Activated T-cell treated with anti-CD3 and anti-CD28 coated beads, Interleukin-2, amount 50 U/mL, for 72 hours (primary cell): ENCODE measurements around the gene HIGD1A. TPM values are rescaled to one million over a fixed set of nuclear protein-coding genes. Genes with fewer than 3 reads are reported as not detected.

ENCODE experiments used
- ATAC-seq, 2 donors: fragments of 150-1000 bp; cut with Tn5 transposase; replicated peaks in 1 of 2; 2 replicates each; pipeline ENCODE4 v1.10.0; 2021; ENCODE audit warnings: moderate library complexity in 2 of 2, mild to moderate bottlenecking in 1 of 2
- DNase-seq, 2 donors: peaks; one replicate each; pipeline ENCODE4 v3.0.0; 2021 to 2022; ENCODE audit warnings: mixed read lengths in 1 of 2
- H3K27ac Mint-ChIP-seq: one replicate; pipeline ENCODE4 v1.8.0; 2022; ENCODE audit warnings: mild to moderate bottlenecking, moderate library complexity, mixed read lengths
- H3K27me3 Mint-ChIP-seq: one replicate; pipeline ENCODE4 v1.8.0; 2022; ENCODE audit warnings: low read depth, mixed read lengths
- H3K36me3 Mint-ChIP-seq, 2 donors: one replicate each; pipeline ENCODE4 v1.8.0; 2022; ENCODE audit warnings: mixed read lengths in 2 of 2, mild to moderate bottlenecking in 1 of 2; ENCODE audit not compliant: insufficient read depth in 2 of 2
- H3K4me1 Mint-ChIP-seq: one replicate; pipeline ENCODE4 v1.8.0; 2022; ENCODE audit warnings: low read depth, mixed read lengths
- H3K4me3 Mint-ChIP-seq, 2 donors: one replicate each; pipeline ENCODE4 v1.8.0; 2022; ENCODE audit warnings: mild to moderate bottlenecking in 2 of 2, mixed read lengths in 2 of 2, moderate library complexity in 2 of 2
- H3K9me3 Mint-ChIP-seq, 2 donors: one replicate each; pipeline ENCODE4 v1.8.0; 2022; ENCODE audit warnings: mixed read lengths in 2 of 2
- total RNA-seq, 2 donors: library from RNA; stranded (reverse); gene quantifications; one replicate each; pipeline ENCODE4 v1.2.3, GENCODE V29; 2022

Gene HIGD1A
- total RNA-seq, 2 donors from 2014 or later: 54.0 to 63.8 TPM

DNA sequence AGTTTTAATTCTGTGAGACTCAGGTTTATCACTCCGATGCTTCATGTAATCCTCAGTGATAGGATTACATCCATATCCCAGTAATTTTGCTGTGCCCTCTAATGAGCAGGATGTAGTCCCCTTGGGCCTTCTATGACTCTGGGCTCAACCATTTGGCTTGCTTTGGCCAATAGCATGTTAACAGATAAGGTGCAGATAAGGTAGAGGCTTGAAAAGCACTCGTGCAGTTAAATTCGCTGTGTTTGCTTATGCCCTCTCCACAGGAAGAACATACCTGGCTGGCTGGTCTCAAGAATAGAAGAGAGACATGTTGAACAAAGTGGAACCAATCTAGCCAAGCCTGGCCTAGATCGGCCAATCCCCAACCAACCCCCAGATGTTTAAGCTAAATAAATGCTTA is 51.3 kb downstream of the HIGD1A start:
- no peak overlapping the region for H3K4me3 Mint-ChIP-seq
- H3K4me1 Mint-ChIP-seq: peaks cover 9% of the 10 kb centered on the region
- H3K27ac Mint-ChIP-seq: no peak overlapping the region
- no peaks in the 10 kb centered on the region for H3K9me3 Mint-ChIP-seq
- H3K36me3 Mint-ChIP-seq: no peaks in the 10 kb centered on the region
- DNase-seq (no peak), ATAC-seq (no peak)
- no peaks in the 10 kb centered on the region for H3K27me3 Mint-ChIP-seq

DNA sequence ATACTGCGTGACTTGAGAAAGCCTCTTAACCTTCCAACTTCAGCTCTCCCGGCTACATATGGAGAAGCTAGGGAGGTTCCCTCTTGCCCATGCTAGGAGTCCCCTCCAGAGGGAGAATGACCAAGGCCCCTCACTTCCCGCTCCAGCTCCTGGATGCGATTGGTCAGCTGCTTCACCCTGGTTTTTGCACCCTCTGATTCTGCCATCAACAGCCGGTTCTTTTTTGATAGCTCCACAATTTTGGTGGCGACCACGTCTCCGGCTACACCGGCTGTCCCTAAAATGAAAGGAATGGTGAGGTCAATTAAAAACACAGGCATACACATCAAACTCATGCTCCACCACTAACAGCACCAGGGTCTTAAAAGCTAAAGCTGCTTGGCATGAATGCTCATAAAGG is 51.8 kb downstream of the HIGD1A start:
- ATAC-seq (no peak), DNase-seq (no peak)
- H3K4me1 Mint-ChIP-seq: peaks cover 14% of the 10 kb centered on the region
- H3K9me3 Mint-ChIP-seq: no peaks in the 10 kb centered on the region
- H3K36me3 Mint-ChIP-seq: no peaks in the 10 kb centered on the region
- H3K27ac Mint-ChIP-seq: no peak overlapping the region
- no peaks in the 10 kb centered on the region for H3K27me3 Mint-ChIP-seq
- H3K4me3 Mint-ChIP-seq: no peak overlapping the region

DNA sequence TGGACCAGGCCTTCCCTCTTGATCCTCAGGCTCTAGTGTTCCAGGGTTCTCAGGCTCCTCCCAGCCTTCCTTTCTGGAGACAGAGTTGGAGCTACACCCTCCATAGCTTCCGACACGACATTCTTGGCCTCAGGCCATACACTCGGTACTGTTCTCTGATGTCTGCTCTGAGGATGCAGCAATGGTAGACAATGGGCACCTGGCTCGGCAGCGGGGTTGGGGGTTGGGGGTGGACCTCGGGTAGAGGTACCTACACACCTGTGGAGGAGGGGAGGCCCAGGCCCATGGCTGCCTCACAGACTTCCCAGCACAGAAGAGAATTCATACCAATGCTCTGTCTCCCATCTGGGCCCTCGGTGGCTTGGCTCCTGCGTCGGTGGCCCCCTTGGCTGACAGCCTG is 52.7 kb downstream of the HIGD1A start:
- no peak for DNase-seq
- no peak overlapping the region for H3K27ac Mint-ChIP-seq
- no peaks in the 10 kb centered on the region for H3K36me3 Mint-ChIP-seq
- peaks cover 14% of the 10 kb centered on the region for H3K4me1 Mint-ChIP-seq
- no peaks in the 10 kb centered on the region for H3K27me3 Mint-ChIP-seq
- ATAC-seq: no peak
- no peak overlapping the region for H3K4me3 Mint-ChIP-seq
- no peaks in the 10 kb centered on the region for H3K9me3 Mint-ChIP-seq

DNA sequence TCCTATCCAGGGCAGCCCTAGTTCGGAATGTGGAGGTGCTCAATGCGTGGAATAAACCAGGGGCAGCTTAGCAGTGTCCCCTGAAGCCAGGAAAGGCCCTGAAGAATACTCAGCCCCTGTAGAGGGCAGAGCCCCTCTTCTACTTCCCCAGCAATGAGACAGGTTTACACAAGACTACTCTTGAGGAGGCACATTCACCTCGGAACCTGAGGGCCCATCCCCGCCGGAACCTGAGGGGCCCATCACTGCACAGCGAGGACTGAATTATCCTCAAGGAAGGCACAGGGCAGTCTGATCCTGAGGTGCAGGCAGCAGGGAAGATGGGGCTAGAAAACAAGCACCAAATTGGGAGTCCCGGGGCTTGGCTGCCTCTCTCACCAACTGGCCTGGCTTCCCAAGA is 53.5 kb downstream of the HIGD1A start:
- no peak overlapping the region for H3K4me3 Mint-ChIP-seq
- H3K4me1 Mint-ChIP-seq: peaks cover 14% of the 10 kb centered on the region
- ATAC-seq (no peak), DNase-seq (no peak)
- no peaks in the 10 kb centered on the region for H3K9me3 Mint-ChIP-seq
- no peaks in the 10 kb centered on the region for H3K27me3 Mint-ChIP-seq
- no peaks in the 10 kb centered on the region for H3K36me3 Mint-ChIP-seq
- no peak overlapping the region for H3K27ac Mint-ChIP-seq

DNA sequence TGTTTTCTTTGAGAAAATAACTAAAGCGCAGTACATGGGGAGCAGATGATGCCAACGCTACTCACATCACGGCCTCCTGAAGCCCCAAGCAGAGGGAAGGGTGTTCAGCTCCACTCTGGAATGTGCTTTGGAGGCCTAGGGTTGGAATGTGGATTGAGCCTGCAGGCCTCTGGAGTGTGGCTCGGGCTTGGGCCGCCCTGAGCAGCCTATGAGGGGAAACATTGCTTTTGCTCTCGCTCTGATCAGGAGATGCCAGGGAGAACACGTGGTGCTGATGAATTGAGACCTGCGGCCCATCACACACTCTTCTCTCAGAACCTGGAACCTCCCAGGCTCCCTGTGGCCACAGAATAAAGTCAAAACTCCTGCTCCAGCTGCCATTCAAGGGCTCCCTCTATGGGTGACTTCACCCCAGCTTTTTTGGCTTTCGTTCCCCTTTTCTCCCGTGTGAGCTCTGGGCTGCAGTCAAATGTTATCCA is 54.5 kb downstream of the HIGD1A start:
- DNase-seq: no peak

DNA sequence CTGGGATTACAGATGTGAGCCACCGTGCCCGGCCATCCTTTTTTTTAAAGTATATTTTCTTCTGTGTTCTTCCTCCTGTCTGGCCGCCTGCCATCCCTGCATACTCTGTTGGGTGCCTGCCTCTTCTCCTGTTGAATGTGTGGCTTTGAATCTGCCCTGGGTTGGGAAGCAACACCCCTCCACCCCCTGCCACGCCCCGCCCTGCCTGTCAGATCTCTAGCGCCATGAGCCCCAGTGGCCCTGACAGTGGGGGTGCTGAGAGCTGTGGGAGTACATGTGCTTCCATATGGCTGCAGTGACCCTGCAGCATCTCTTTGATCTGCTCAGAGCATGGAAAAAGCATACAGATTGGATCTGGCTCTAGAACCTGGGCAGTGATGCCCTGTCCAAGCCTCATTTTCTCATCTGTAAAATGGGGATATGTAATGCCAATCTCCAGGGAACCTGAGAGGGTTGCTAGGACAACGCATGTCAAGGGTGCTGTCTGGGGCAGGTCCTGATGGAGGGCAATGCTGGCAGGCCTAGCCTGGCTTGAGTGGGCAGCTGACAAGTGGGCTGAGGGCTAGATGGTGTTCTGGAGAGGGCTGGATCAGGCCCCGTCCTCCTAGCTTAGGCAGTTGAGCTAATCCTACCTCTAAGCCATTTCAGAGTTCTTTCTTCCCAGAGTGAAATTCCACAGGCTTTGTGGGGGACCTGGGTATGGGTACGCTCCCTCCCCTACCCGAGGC is 55.1 kb downstream of the HIGD1A start:
- Mint-ChIP-seq H3K27ac (no peak overlapping the region), H3K4me1 (peaks cover 14% of the 10 kb centered on the region), H3K27me3 (no peaks in the 10 kb centered on the region), H3K36me3 (no peaks in the 10 kb centered on the region), H3K9me3 (no peaks in the 10 kb centered on the region), H3K4me3 (no peak overlapping the region)
- no peak for DNase-seq
- no peak for ATAC-seq

More for the DNA sequence above, 54.5 kb downstream of the HIGD1A start:
- no peak for ATAC-seq
- H3K4me3 Mint-ChIP-seq: no peak overlapping the region
- peaks cover 14% of the 10 kb centered on the region for H3K4me1 Mint-ChIP-seq
- no peak overlapping the region for H3K27ac Mint-ChIP-seq
- H3K36me3 Mint-ChIP-seq: no peaks in the 10 kb centered on the region
- no peaks in the 10 kb centered on the region for H3K9me3 Mint-ChIP-seq
- H3K27me3 Mint-ChIP-seq: no peaks in the 10 kb centered on the region

DNA sequence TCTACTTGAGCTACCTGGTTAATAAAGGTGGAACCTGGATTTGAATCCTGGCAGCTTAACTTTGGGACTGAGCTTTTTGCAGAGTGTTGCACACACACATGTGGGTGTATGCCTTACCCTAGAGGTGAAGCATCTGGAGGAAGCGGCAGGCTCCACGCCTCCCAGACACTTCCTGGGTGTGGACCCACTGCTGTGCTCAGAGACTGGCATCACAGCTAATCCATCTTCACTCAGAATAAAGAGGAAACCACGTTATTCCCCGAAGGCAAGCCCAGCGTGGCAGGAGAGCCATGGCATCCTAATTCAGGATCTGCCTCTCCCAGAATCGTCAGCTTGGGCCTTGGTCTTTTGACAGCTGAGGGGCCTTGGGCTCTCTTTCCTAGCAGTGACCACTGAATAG is 56.7 kb downstream of the HIGD1A start:
- H3K4me3 Mint-ChIP-seq: no peak overlapping the region
- DNase-seq (no peak), ATAC-seq (no peak)
- no peaks in the 10 kb centered on the region for H3K36me3 Mint-ChIP-seq
- peaks cover 14% of the 10 kb centered on the region for H3K4me1 Mint-ChIP-seq
- H3K27me3 Mint-ChIP-seq: no peaks in the 10 kb centered on the region
- no peak overlapping the region for H3K27ac Mint-ChIP-seq
- no peaks in the 10 kb centered on the region for H3K9me3 Mint-ChIP-seq

DNA sequence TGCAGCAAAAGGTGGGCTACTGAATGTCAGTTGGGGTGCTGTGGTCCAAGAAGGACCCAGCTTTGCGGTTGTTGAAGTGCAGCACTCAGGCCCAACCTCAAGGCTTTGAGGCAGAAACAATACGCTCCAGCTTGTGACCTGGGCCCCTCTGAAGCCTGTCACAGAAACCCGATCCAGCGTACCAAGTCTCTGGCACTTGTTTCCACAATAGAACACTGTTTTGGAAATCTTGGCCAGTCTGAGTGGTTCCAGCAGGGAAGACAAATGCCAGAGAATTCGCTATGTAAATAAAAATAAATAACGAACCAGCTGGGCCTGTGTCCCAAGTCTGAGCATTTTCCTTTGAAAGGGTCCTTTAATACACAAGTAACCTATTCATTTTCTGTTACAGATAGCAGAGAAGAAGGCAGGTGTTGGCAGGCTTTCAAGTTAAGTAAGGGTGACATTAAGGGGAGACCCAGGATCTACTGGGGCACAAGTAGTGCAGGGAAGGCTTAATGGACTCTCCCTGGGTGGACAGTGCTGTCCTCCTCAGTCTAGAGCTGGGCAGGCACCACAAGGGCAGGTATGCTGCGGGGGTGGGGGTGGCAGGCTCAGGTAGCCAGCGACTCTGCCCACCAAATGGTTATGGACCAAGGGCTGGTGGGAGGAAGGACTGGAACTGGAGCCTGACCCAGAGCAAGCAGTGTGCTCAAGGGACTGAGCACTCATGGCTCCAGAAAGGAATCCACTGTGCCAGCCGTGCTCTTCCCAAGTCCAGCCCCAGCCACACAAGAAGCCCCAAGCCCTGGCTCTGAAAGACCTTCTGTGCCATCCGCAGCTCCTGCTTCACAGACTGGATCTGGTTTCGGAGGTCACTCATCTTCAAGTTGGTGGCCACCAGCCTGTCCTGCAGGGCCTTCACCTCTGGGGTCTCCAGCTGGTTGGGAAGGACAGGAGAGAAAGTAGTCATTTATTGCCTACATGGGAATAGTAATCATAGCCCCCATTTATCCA is 57.5 kb downstream of the HIGD1A start:
- peaks cover 14% of the 10 kb centered on the region for H3K4me1 Mint-ChIP-seq
- no peak overlapping the region for H3K27ac Mint-ChIP-seq
- H3K9me3 Mint-ChIP-seq: no peaks in the 10 kb centered on the region
- DNase-seq: no peak
- no peak overlapping the region for H3K4me3 Mint-ChIP-seq
- no peaks in the 10 kb centered on the region for H3K27me3 Mint-ChIP-seq
- no peaks in the 10 kb centered on the region for H3K36me3 Mint-ChIP-seq
- ATAC-seq: no peak

DNA sequence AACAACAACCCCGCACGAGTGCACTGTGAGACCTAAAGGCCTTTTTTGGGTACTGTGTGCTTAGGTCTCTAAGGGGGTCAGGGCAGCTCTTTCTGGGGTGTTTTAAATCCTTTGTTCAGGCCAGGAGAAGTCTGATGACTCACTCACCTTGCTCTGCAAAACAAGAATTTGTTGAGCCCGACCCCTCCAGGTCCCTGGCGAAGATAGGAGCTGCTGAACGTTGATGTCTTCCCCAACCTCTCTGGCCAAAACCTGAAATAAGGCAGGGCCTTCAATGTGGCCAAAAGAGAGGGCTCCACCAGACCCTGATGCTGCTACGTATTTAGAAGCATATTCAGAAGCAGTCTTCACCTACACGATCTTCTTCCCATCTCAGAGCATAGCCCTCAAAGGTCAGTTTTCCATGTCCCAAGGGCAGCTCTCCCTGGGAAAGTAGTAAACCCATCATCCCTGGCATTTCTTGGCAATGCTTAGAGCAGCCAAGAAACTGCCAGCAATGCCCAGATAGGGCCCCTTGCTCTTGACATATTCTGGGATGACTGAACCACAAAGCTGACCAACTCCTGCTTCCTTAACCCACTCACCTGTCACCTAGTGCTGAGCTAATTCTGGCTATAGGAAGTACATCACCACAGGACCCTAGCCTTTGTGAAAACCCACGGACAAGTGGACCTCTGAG is 58.4 kb downstream of the HIGD1A start:
- Mint-ChIP-seq H3K4me3 (no peak overlapping the region), H3K4me1 (peaks cover 14% of the 10 kb centered on the region), H3K27ac (no peak overlapping the region), H3K27me3 (no peaks in the 10 kb centered on the region), H3K36me3 (no peaks in the 10 kb centered on the region), H3K9me3 (no peaks in the 10 kb centered on the region)
- ATAC-seq: no peak
- DNase-seq: no peak

DNA sequence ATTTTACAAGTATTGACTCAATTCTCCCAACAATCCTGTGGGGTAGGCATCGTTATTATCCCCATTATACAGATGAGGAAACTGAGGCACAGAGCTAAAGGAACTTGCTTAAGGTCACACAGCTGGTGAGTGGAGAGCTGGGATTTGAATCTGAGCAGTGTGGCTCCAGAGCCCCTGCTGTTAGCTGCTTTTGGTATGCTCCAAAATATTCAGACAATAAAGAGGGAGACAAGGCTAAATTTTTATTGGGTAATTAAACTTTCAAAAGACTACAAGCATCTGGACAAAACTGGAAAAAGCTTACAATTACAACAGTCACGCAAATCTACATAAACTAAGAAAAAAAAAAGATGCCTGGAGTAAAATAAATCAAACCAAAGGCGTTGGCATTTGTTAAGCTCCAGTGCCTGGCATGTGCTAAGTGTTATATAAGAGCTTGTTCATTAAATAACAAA is 59.0 kb downstream of the HIGD1A start:
- no peaks in the 10 kb centered on the region for H3K27me3 Mint-ChIP-seq
- H3K9me3 Mint-ChIP-seq: no peaks in the 10 kb centered on the region
- H3K4me1 Mint-ChIP-seq: peaks cover 14% of the 10 kb centered on the region
- H3K36me3 Mint-ChIP-seq: no peaks in the 10 kb centered on the region
- no peak overlapping the region for H3K4me3 Mint-ChIP-seq
- no peak for ATAC-seq
- DNase-seq: no peak
- H3K27ac Mint-ChIP-seq: no peak overlapping the region

DNA sequence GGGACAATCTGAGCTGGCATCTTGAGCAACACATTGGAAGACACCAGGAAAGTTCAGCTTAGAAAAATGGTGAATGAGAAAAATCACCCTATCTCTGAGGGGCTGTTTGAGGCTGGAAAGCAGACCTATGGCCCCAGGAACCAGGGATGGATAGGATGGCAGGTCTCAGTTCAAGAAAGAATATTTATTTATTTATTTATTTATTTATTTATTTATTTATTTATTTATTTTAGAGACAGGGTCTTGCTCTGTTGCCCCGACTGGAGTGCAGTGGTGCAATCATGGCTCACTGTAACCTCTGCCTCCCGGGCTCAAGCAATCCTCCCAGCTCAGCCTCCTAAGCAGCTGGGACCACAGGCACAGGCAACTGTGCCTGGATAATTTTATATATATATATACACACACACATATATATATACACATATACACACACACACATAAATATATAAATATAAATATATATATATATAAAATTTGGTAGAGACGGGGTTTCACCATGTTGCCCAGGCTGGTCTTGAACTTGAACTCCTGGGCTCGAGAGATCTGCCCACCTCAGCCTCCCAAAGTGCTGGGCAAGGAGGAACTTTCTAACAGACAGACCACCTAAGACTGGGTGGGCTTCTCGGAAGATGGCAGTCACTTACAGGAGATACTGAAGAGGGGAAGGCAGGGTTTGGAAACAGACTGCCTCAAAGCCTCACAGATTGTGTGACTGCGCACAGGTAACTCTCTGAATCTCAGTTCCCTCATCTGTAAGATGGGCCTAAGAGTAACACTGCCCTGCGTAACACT is 60.9 kb downstream of the HIGD1A start:
- H3K27me3 Mint-ChIP-seq: no peaks in the 10 kb centered on the region
- DNase-seq (no peak), ATAC-seq (no peak)
- H3K27ac Mint-ChIP-seq: no peak overlapping the region
- H3K9me3 Mint-ChIP-seq: no peaks in the 10 kb centered on the region
- peaks cover 9% of the 10 kb centered on the region for H3K4me1 Mint-ChIP-seq
- H3K4me3 Mint-ChIP-seq: no peak overlapping the region
- peaks cover 0 to 2% of the 10 kb centered on the region in 2 donors for H3K36me3 Mint-ChIP-seq

DNA sequence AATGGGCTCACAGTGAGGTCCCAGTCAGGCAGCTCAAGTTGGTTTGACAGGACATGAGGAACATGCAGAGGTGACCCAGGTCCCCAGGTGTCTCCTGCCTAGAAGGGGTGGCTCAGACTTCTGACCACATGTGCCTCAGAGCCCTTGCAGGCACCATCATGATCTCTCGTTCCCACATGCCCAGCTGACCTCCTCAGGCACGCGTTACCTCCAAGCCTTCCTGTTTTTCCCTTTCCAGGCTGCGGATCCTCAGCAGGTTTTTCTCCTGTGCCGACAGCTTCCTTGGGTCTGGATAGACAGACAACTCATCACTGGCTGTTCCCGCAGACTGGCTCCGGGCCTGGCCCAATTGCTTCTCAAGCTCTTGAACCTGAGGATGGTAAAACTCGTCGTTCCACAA is 61.6 kb downstream of the HIGD1A start:
- no peaks in the 10 kb centered on the region for H3K27me3 Mint-ChIP-seq
- no peak for ATAC-seq

More for the DNA sequence above, 61.6 kb downstream of the HIGD1A start:
- H3K27ac Mint-ChIP-seq: no peak overlapping the region
- H3K4me3 Mint-ChIP-seq: no peak overlapping the region
- peaks cover 0 to 3% of the 10 kb centered on the region in 2 donors for H3K36me3 Mint-ChIP-seq
- DNase-seq: no peak
- H3K9me3 Mint-ChIP-seq: no peaks in the 10 kb centered on the region
- H3K4me1 Mint-ChIP-seq: peaks cover 2% of the 10 kb centered on the region
